Measurements from ENCODE around the gene THSD4. TPM values are rescaled to one million over a fixed set of nuclear protein-coding genes. Genes with fewer than 3 reads are reported as not detected.

Gene THSD4
- total and polyA plus RNA-seq, 9 of the 15 experiments (the other 6 are each of a cell fraction or from before 2014, with no cell fraction given), result 0.04 TPM; not detected in 5

GRCh38 chr15:71559616-71560015, 444.3 kb downstream of the THSD4 start (continued):
- TF ChIP-seq FOXO4 (CRISPR knock-in tag; IDR thresholded peaks at IDR 0.05) (no peak), ZBTB33 (CRISPR knock-in tag; IDR thresholded peaks at IDR 0.05) (no peak), HEY1 (CRISPR knock-in tag; IDR thresholded peaks at IDR 0.05; ENCODE audit: borderline replicate concordance) (no peak), NR0B1 (IDR thresholded peaks at IDR 0.05; ENCODE audit: partially characterized antibody) (no peak), HDAC3 (IDR thresholded peaks at IDR 0.05; ENCODE audit: borderline replicate concordance, partially characterized antibody) (no peak), SRSF7 (optimal IDR thresholded peaks at IDR 0.05; ENCODE audit: low read depth, low read length) (no peak), KLF6 (CRISPR knock-in tag; IDR thresholded peaks at IDR 0.05; ENCODE audit: borderline replicate concordance) (no peak), POLR2H (tag; IDR thresholded peaks at IDR 0.05; ENCODE audit: low read depth) (no peak)
- TF ChIP-seq, protein P1, sequence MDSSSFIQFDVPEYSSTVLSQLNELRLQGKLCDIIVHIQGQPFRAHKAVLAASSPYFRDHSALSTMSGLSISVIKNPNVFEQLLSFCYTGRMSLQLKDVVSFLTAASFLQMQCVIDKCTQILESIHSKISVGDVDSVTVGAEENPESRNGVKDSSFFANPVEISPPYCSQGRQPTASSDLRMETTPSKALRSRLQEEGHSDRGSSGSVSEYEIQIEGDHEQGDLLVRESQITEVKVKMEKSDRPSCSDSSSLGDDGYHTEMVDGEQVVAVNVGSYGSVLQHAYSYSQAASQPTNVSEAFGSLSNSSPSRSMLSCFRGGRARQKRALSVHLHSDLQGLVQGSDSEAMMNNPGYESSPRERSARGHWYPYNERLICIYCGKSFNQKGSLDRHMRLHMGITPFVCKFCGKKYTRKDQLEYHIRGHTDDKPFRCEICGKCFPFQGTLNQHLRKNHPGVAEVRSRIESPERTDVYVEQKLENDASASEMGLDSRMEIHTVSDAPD (CRISPR knock-in tag; IDR thresholded peaks at IDR 0.05), result no peak
- TF ChIP-seq, protein P2, sequence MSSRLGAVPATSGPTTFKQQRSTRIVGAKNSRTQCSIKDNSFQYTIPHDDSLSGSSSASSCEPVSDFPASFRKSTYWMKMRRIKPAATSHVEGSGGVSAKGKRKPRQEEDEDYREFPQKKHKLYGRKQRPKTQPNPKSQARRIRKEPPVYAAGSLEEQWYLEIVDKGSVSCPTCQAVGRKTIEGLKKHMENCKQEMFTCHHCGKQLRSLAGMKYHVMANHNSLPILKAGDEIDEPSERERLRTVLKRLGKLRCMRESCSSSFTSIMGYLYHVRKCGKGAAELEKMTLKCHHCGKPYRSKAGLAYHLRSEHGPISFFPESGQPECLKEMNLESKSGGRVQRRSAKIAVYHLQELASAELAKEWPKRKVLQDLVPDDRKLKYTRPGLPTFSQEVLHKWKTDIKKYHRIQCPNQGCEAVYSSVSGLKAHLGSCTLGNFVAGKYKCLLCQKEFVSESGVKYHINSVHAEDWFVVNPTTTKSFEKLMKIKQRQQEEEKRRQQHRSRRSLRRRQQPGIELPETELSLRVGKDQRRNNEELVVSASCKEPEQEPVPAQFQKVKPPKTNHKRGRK (tag; IDR thresholded peaks at IDR 0.05), result no peak
